ENCODE data around the gene USH2A.

The USH2A gene

GRCh38 chr1:216430744-216431143 is 7.5 kb upstream of the USH2A start:
- Mint-ChIP-seq H3K4me3 (no peak overlapping the region), H3K27me3 (no peaks in the 10 kb centered on the region), H3K9me3 (no peaks in the 10 kb centered on the region), H3K4me1 (ENCODE audit: low read depth) (no peaks in the 10 kb centered on the region), H3K36me3 (ENCODE audit: low read depth) (no peaks in the 10 kb centered on the region), H3K27ac (no peak overlapping the region)
- no peak for DNase-seq

DNA sequence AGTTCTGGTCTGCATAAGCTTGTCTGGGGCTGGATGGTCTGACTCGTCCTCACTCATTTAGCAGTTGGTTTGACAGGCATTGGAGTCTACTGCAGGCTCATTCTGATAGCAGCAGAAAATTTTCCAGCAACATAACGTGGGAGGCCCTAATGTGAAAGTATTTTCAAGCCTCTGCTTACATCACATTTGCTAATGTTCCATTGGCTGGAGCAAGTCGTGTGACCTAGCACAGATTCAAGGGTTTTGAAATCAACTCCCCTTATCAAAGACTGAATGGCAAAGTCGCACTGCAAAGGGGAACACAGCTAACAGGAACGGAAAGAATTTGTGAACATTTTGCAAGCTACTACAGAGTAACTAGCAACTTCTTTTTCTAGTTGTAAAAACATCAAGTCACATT is 2.3 kb upstream of the USH2A start:
- H3K4me1 Mint-ChIP-seq (ENCODE audit: low read depth): no peaks in the 10 kb centered on the region
- no peak overlapping the region for H3K4me3 Mint-ChIP-seq
- H3K9me3 Mint-ChIP-seq: no peaks in the 10 kb centered on the region
- H3K27ac Mint-ChIP-seq: no peak overlapping the region
- no peaks in the 10 kb centered on the region for H3K27me3 Mint-ChIP-seq
- no peak for DNase-seq
- H3K36me3 Mint-ChIP-seq (ENCODE audit: low read depth): no peaks in the 10 kb centered on the region

DNA sequence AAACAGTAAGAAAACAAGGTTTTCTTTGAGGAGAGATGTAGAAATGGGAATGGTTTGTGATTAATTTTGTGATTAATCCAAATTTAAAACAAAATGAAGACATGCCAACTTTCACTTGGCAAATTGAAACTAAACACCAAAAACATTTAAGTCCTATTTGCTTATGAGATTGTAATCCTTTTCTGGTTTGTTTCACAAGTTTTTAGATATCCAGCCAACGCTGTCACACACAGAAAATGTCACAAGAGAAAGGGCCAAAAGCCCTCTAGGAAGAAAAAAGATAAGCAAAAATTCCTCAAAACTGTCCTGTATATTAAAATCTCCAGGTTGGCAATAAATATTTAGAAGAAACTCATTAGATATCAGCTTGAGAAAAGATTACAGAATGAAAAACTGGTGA is 2.5 kb downstream of the USH2A start:
- Mint-ChIP-seq H3K9me3 (peaks cover 7% of the 10 kb centered on the region), H3K36me3 (ENCODE audit: low read depth) (no peaks in the 10 kb centered on the region), H3K27me3 (no peaks in the 10 kb centered on the region), H3K4me3 (no peak overlapping the region), H3K27ac (no peak overlapping the region), H3K4me1 (ENCODE audit: low read depth) (no peaks in the 10 kb centered on the region)
- DNase-seq: no peak

DNA sequence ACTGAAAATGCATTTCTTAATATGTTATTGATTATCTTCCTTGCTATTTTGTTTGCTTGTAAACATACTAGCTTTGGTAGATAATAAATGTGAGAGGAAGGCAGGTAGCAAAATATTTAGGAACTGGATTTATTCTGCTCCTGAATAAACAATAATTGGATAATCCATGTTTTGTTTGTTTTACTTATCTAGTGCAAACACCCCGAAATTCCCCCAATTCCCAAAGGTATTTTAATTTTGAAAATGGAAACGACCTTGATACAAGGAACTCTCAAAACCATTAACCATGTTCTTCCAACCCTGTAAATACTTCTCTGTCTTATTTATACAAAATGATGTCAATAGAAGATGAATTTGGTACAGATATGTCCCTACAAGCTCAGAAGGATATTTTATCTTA is 3.0 kb downstream of the USH2A start:
- H3K27ac Mint-ChIP-seq: no peak overlapping the region
- no peaks in the 10 kb centered on the region for H3K36me3 Mint-ChIP-seq (ENCODE audit: low read depth)
- no peaks in the 10 kb centered on the region for H3K4me1 Mint-ChIP-seq (ENCODE audit: low read depth)
- H3K27me3 Mint-ChIP-seq: no peaks in the 10 kb centered on the region
- H3K9me3 Mint-ChIP-seq: peaks cover 7% of the 10 kb centered on the region
- no peak overlapping the region for H3K4me3 Mint-ChIP-seq
- DNase-seq: no peak

- no peak for DNase-seq
- peaks cover 10% of the 10 kb centered on the region for H3K9me3 Mint-ChIP-seq
- no peaks in the 10 kb centered on the region for H3K27me3 Mint-ChIP-seq
- H3K27ac Mint-ChIP-seq: no peak overlapping the region
- H3K4me1 Mint-ChIP-seq (ENCODE audit: low read depth): no peaks in the 10 kb centered on the region
- no peak overlapping the region for H3K4me3 Mint-ChIP-seq
- H3K36me3 Mint-ChIP-seq (ENCODE audit: low read depth): no peaks in the 10 kb centered on the region
Measured at GRCh38 chr1:216416488-216416887, 6.8 kb downstream of the USH2A start.

- Mint-ChIP-seq H3K27me3 (no peaks in the 10 kb centered on the region), H3K27ac (no peak overlapping the region), H3K9me3 (peaks cover 16% of the 10 kb centered on the region), H3K4me1 (ENCODE audit: low read depth) (no peaks in the 10 kb centered on the region), H3K4me3 (no peak overlapping the region), H3K36me3 (ENCODE audit: low read depth) (no peaks in the 10 kb centered on the region)
- no peak for DNase-seq
Measured at GRCh38 chr1:216410026-216410425, 13.2 kb downstream of the USH2A start.

DNA sequence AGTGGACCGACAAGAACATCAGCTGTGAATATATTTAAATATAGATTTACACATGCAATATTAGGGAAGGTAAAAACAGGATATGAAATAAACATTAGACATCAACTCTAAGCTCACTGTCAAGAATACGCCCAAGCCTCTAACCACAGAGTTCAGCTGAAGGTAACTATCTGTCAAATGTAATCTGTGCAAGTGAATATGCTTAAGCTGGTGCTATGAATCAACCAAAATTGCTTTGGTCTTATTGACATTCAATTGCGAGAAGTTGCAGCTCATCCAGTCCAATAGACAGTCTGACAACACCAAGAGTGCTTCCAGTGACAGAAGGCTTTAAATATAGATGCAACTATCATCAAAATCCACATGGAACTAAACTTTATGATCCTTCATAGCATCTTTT is 32.3 kb downstream of the USH2A start:
- DNase-seq: no peak
- Mint-ChIP-seq H3K27ac (no peak overlapping the region), H3K4me3 (no peak overlapping the region), H3K27me3 (no peaks in the 10 kb centered on the region), H3K4me1 (ENCODE audit: low read depth) (no peaks in the 10 kb centered on the region), H3K36me3 (ENCODE audit: low read depth) (no peaks in the 10 kb centered on the region), H3K9me3 (peaks cover 9% of the 10 kb centered on the region)

DNA sequence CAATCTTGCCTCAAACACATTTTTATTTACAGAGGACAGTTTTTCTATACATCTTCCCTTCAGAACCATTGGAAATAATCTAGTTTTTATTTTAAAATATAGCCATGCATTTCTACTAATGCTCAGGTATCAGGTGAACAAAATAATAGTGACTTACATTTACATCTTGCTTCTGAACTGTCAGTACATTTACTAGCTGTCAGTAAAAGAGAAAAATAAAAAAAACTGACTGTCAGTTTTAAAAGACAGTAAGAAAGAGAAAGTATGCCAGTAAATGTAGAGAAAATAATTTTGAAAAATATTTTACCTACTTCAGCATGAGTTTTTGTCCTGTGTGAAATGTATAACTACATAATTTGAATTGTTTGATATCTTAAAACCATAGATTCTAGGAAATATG is 33.5 kb downstream of the USH2A start:
- H3K36me3 Mint-ChIP-seq (ENCODE audit: low read depth): no peaks in the 10 kb centered on the region
- no peaks in the 10 kb centered on the region for H3K27me3 Mint-ChIP-seq
- no peak overlapping the region for H3K27ac Mint-ChIP-seq
- H3K4me1 Mint-ChIP-seq (ENCODE audit: low read depth): no peaks in the 10 kb centered on the region
- no peak overlapping the region for H3K4me3 Mint-ChIP-seq
- peaks cover 10% of the 10 kb centered on the region for H3K9me3 Mint-ChIP-seq
- DNase-seq: no peak

DNA sequence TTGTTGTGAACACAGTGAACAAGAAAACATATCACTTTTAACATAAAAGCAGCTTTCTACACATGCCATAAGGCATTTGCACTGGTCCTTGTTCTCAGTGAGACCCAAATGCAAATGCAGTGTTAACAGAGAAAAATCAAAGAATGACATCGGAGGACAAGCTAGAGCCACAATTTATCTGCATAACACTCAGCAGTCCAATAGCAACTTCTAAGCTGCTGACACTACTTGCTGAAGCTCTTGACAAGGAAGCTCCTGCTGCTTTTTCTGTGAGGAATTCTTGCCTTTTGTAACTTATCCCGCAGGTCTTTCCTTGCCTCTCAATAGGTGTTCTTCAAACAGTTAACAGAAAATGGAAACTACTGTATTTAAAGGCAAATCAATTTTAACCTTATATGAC is 34.7 kb downstream of the USH2A start:
- no peak for DNase-seq
- H3K4me3 Mint-ChIP-seq: no peak overlapping the region
- no peaks in the 10 kb centered on the region for H3K27me3 Mint-ChIP-seq
- no peaks in the 10 kb centered on the region for H3K36me3 Mint-ChIP-seq (ENCODE audit: low read depth)
- peaks cover 10% of the 10 kb centered on the region for H3K9me3 Mint-ChIP-seq
- H3K27ac Mint-ChIP-seq: no peak overlapping the region
- H3K4me1 Mint-ChIP-seq (ENCODE audit: low read depth): no peaks in the 10 kb centered on the region

DNA sequence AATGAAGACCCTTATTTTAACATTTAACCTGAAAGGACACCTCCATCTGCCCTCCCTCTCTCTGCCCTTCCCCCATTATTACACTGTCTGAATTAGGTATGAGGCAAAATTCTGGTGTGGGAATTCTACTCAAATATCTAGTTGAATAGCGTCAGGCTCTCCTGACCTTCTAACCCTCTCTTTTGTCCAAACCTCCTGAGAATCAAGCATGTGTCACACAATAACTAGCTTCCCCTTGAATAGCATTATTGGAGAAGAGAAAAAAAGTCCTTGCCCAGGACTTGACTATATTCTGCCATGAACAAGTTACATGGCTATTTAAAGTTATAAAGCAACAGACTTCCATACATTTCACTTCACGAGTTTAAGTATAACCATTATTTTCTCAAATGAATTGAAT is 35.5 kb downstream of the USH2A start:
- H3K36me3 Mint-ChIP-seq (ENCODE audit: low read depth): no peaks in the 10 kb centered on the region

GRCh38 chr1:216379441-216379840 is 43.8 kb downstream of the USH2A start:
- no peaks in the 10 kb centered on the region for H3K36me3 Mint-ChIP-seq (ENCODE audit: low read depth)
- DNase-seq: no peak

More for the DNA sequence above, 35.5 kb downstream of the USH2A start:
- Mint-ChIP-seq H3K4me3 (no peak overlapping the region), H3K27ac (no peak overlapping the region), H3K27me3 (no peaks in the 10 kb centered on the region), H3K4me1 (ENCODE audit: low read depth) (no peaks in the 10 kb centered on the region), H3K9me3 (peaks cover 10% of the 10 kb centered on the region)
- DNase-seq: no peak

GRCh38 chr1:216368249-216368648 is 55.0 kb downstream of the USH2A start:
- Mint-ChIP-seq H3K36me3 (ENCODE audit: low read depth) (no peaks in the 10 kb centered on the region), H3K27ac (no peak overlapping the region), H3K4me3 (no peak overlapping the region), H3K27me3 (no peaks in the 10 kb centered on the region), H3K9me3 (peaks cover 15% of the 10 kb centered on the region), H3K4me1 (ENCODE audit: low read depth) (no peaks in the 10 kb centered on the region)
- DNase-seq: no peak

More at GRCh38 chr1:216379441-216379840, 43.8 kb downstream of the USH2A start:
- H3K27me3 Mint-ChIP-seq: no peaks in the 10 kb centered on the region
- no peak overlapping the region for H3K4me3 Mint-ChIP-seq
- H3K27ac Mint-ChIP-seq: no peak overlapping the region
- H3K4me1 Mint-ChIP-seq (ENCODE audit: low read depth): no peaks in the 10 kb centered on the region
- H3K9me3 Mint-ChIP-seq: peaks cover 6% of the 10 kb centered on the region

- no peak for DNase-seq
- Mint-ChIP-seq H3K27me3 (no peaks in the 10 kb centered on the region), H3K4me3 (no peak overlapping the region), H3K36me3 (ENCODE audit: low read depth) (no peaks in the 10 kb centered on the region), H3K4me1 (ENCODE audit: low read depth) (no peaks in the 10 kb centered on the region), H3K27ac (no peak overlapping the region), H3K9me3 (peaks cover 11% of the 10 kb centered on the region)
Measured at GRCh38 chr1:216366979-216367378, 56.3 kb downstream of the USH2A start.

DNA sequence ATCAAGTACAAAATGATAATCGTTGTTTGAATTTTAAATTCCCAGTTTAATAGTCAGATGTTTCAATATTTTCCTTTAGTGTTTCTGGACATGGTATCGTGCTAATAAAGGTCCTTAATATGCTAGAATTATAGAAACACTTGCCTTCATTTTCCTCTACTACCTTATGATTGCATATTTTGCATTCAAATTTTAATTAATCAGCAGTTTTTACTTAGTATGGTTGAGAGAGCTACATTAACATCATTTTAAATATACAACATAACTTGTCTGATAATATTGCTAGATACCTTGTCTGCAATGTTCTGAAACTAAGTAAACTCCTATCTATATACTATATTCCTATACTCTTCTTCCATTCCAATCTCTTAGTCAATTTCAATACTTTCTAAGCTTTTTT is 66.3 kb downstream of the USH2A start:
- Mint-ChIP-seq H3K36me3 (ENCODE audit: low read depth) (no peaks in the 10 kb centered on the region), H3K27ac (no peak overlapping the region), H3K4me3 (no peak overlapping the region), H3K27me3 (no peaks in the 10 kb centered on the region), H3K4me1 (ENCODE audit: low read depth) (no peaks in the 10 kb centered on the region), H3K9me3 (peaks cover 8% of the 10 kb centered on the region)
- no peak for DNase-seq

GRCh38 chr1:216350186-216350585 is 73.1 kb downstream of the USH2A start:
- no peak overlapping the region for H3K4me3 Mint-ChIP-seq
- H3K27ac Mint-ChIP-seq: no peak overlapping the region
- no peaks in the 10 kb centered on the region for H3K36me3 Mint-ChIP-seq (ENCODE audit: low read depth)
- peaks cover 5% of the 10 kb centered on the region for H3K9me3 Mint-ChIP-seq
- DNase-seq: no peak
- no peaks in the 10 kb centered on the region for H3K4me1 Mint-ChIP-seq (ENCODE audit: low read depth)
- no peaks in the 10 kb centered on the region for H3K27me3 Mint-ChIP-seq

DNA sequence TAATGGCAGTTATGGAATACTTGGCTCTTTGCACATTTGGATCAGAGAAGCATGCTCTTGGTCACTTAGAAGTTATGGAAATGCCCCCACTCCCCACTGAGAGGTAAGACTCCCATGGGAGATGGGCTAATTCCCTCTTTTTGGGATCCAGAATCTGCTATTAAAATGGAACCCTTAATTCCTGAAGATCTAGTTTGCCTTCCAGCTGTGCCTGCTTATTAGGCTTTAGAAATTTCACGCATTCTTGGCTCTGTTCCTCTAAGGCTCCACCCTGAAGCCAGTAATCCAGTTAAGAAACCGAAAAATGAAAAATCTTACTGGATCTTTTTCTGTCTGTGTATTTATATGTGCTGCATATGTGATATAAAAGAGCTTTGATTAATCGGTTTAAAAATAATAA is 76.7 kb downstream of the USH2A start:
- no peak for DNase-seq
- peaks cover 5% of the 10 kb centered on the region for H3K9me3 Mint-ChIP-seq
- no peak overlapping the region for H3K27ac Mint-ChIP-seq
- H3K4me3 Mint-ChIP-seq: no peak overlapping the region
- H3K36me3 Mint-ChIP-seq (ENCODE audit: low read depth): no peaks in the 10 kb centered on the region
- no peaks in the 10 kb centered on the region for H3K27me3 Mint-ChIP-seq
- H3K4me1 Mint-ChIP-seq (ENCODE audit: low read depth): no peaks in the 10 kb centered on the region
